T-helper 2 cell treated with Interferon-gamma antibody and Interleukin-4, amounts not matched to agents 100 ng/mL and 5 ng/mL, for 36 hours (primary cell): ENCODE data around the gene LRRC28. TPM values are rescaled to one million over a fixed set of nuclear protein-coding genes. Genes with fewer than 3 reads are reported as not detected.
"Not testable (repeated sequence)": the region's sequence is repeated elsewhere in the genome, so short reads cannot be mapped to it uniquely, and the experiment has no call there.

ENCODE experiments used
- intact Hi-C: fragments of 100-400 bp; cut with micrococcal nuclease; formaldehyde crosslinking; loops from one replicate; pipeline ENCODE4 v1.15.1; 2023
- total RNA-seq: library from RNA; stranded (reverse); gene quantifications from 2 replicates; pipeline ENCODE4 v1.2.3, GENCODE V29; 2022

LRRC28 gene
- total RNA-seq, 1 donor from 2014 or later: 19.8 TPM

GRCh38 chr15:99387421-99388168 is 136.3 kb downstream of the LRRC28 start:
- intact Hi-C loops: no loop called here

- intact Hi-C loops: no loop called here
Measured at GRCh38 chr15:99390667-99391066, 139.4 kb downstream of the LRRC28 start.

- intact Hi-C loops: no loop called here
Measured at GRCh38 chr15:99393641-99394040, 142.4 kb downstream of the LRRC28 start.

- intact Hi-C loops: no loop called here
Measured at GRCh38 chr15:99396375-99396774, 145.1 kb downstream of the LRRC28 start.

GRCh38 chr15:99399061-99399460 is 147.8 kb downstream of the LRRC28 start:
- intact Hi-C loops: no loop called here

- intact Hi-C loops: no loop called here
Measured at GRCh38 chr15:99399618-99400017, 148.3 kb downstream of the LRRC28 start.

- intact Hi-C loops: not testable (repeated sequence)
Measured at GRCh38 chr15:99401216-99401615, 149.9 kb downstream of the LRRC28 start.

- intact Hi-C loops: no loop called here
Measured at GRCh38 chr15:99402014-99402729, 150.9 kb downstream of the LRRC28 start.

GRCh38 chr15:99403597-99403996 is 152.3 kb downstream of the LRRC28 start:
- intact Hi-C loops: no loop called here

GRCh38 chr15:99404454-99404853 is 153.2 kb downstream of the LRRC28 start:
- intact Hi-C loops: no loop called here

GRCh38 chr15:99406120-99406519 is 154.8 kb downstream of the LRRC28 start:
- intact Hi-C loops: no loop called here

GRCh38 chr15:99406716-99407487 is 155.6 kb downstream of the LRRC28 start:
- intact Hi-C loops: no loop called here

- intact Hi-C loops: no loop called here
Measured at GRCh38 chr15:99407716-99408115, 156.4 kb downstream of the LRRC28 start.

- intact Hi-C loops: loop anchor here (1.0 kb wide), 1 partner anchor 296 kb away; no protein-coding TSS in a partner anchor
Measured at GRCh38 chr15:99408236-99409096, 157.2 kb downstream of the LRRC28 start.

- intact Hi-C loops: loop anchor here (1.0 kb wide), 1 partner anchor 295 kb away; no protein-coding TSS in a partner anchor
Measured at GRCh38 chr15:99409097-99409473, 157.8 kb downstream of the LRRC28 start.

GRCh38 chr15:99409560-99409959 is 158.3 kb downstream of the LRRC28 start:
- intact Hi-C loops: loop anchor here (1.0 kb wide), 1 partner anchor 295 kb away; no protein-coding TSS in a partner anchor

GRCh38 chr15:99410477-99410876 is 159.2 kb downstream of the LRRC28 start:
- intact Hi-C loops: no loop called here

- intact Hi-C loops: no loop called here
Measured at GRCh38 chr15:99411234-99411633, 160.0 kb downstream of the LRRC28 start.

- intact Hi-C loops: no loop called here
Measured at GRCh38 chr15:99412082-99412481, 160.8 kb downstream of the LRRC28 start.

GRCh38 chr15:99412626-99413025 is 161.3 kb downstream of the LRRC28 start:
- intact Hi-C loops: no loop called here
